ENCODE results near the gene RPAIN.
A peak's percentile ranks its signal among the peaks of the same experiment; 100 is the strongest.

The RPAIN gene, protein sequence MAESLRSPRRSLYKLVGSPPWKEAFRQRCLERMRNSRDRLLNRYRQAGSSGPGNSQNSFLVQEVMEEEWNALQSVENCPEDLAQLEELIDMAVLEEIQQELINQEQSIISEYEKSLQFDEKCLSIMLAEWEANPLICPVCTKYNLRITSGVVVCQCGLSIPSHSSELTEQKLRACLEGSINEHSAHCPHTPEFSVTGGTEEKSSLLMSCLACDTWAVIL

DNA sequence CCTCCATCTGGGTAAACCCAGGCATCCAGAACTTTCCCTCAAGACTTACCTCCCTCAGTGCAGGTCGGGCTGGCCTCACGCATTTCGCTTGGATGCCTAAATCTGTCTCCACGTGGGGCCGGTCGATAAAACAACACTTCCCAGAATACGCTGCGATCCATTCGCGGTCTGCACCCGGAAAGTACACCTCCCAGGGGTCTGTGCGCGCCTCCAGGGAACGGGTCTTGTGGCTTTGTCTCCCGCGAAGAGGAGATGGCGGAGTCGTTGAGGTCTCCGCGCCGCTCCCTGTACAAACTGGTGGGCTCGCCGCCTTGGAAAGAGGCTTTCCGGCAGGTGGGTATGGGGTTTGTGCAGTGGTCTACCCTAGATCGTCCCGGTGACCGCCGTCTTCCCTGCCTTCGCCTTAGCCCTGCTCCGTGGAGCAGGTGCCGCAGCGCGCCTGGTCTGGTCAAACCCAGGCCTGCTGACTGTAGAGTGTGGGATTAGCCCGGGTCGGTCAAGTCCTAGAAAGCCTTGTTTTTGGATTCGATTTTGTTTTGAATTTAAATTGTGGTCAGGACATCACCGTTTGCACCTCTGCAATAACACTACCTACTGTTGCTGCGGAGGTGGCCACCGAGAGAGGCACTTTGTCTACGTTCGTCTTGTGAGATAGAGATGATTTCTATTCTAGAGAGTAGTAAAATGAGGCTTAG lies at the start of gene RPAIN:
Gene RPAIN, plus strand, starts transcription at position 224 of the 695 bp plus-strand sequence. Its CDS starts 29 bp downstream, at position 253.
- DNase-seq (ENCODE audit: low spot score): peak; percentile 88

DNA sequence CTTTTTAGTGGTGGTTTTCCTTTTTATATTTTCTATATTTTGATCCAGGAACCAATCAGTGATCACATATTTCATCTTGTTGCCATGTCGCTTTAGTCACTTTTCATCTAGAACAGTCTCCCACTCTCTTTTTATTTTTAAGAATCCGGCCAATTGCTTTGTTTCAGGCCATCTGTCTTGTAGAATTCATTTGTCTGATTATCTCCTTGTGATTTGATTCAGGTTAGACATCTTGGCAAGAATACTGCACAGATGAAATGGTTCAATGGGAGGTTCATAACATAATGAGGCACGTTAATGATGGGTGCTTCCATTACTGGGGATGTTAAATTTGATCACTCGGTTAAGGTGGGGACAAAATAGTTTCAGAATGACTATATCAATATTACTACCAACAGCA lies 49.6 kb upstream of the RPAIN start:
- no peak for DNase-seq (ENCODE audit: low spot score)

DNA sequence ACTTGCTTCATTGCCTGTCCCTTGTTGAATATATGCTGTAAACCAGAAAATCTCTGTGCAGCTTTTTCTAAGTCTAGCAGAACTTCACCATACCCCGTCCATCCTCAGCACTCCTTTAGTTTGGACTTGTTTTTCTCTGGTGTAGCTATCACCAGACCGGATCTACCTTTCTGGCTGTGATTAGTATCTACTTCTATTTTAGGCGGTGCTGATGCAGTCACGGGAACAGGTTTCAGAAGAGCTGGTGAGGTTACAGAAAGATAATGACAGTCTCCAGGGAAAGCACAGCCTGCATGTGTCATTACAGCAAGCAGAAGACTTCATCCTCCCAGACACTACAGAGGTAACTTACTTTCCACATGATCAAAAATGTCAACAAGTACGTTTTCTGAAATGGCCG lies 46.9 kb upstream of the RPAIN start:
- no peak for DNase-seq (ENCODE audit: low spot score)

DNA sequence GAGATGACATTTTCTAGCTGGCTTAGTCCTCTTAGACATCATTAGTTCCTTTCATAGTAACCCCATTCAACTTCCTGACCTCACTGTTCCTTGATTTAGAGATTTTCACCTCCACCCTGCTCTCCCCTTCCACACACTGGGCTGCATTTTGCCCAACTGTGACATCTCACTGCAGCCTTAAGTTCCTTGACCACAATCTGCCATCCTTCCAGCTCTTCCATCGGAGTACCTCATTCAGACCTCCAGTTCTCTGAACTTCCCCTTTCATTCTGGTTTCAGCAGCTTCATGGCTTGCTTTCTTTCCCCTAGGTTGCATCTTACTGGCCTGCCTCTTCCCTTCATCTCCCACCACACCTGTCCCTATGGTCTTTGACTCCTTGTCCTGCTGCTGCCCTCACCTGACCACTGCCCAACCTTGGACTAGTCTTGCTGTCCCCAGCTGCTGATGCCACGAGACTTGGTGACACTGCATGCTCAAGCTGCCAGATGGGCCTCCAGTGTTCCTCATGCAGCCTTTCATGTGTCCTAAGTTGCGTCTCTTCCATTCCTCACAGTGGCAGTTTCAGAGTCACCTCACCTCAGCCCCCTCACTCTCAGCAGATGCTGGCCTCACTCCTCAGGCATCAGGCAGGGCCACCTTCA lies 41.3 kb upstream of the RPAIN start:
- DNase-seq (ENCODE audit: low spot score): no peak

DNA sequence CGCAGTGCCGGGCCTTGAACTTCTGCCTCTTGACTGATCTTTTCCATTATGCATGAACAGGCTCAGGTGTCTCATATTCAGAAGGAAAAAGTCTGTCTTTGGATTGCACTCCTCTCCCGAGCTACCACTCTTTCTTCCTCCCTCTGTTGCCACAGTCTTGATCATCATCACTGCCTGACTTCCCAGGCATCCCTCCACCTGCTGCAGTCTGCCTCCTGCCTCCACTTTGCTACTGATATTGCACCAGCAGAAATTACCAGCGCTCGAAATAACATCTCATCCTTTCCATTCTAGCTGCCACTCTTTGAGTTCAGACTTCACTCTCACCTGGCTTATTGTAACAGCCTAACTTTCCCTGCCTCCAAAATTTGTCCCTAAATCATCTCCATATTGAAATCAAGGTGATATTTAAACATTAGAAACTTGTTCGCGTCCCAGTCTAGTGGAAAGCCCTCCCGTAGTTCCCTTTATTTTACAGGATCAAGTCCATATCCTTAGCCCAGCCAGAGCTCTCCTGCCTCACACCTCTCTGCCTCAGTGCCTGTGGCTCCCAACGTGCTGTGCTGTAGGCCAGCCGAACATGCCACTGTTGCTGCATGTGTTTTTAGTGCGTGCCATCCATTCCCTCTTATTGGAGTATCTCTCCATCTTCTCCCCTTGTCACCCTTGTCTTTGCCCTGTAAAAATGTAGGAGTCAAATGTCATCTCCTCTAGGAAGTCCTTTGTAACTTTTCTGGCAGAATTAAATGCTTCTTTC lies 40.5 kb upstream of the RPAIN start:
- no peak for DNase-seq (ENCODE audit: low spot score)

DNA sequence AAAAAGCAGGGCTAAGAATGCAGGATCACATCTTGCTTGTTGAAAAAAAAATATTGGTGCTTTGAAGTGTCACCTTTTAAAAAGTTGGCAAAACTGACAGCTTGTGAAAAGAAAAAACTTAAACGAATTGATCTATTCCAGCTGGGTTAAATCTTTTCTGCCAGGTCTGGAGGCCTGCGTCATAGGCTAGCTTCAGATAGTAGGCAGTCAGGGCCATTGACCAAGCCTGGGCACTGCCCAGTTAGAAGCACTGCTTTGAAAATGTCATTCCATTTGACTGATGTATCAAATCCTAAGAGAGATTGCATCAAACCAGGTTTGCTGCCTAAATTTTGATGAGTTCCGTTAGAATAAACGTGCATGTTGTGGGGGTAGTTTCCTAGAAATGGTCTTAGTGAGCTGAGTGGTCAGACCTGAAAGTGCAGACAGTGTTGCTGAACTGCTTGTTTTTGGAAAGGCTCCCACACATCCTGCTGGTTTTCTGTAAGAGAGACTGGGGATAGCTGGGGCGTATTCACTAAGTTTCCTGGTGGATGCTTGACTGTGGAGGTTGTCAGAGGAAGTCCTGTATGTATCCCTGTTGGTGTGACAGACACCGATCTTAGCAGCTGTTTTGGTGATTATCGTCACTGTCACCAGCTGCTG lies 39.4 kb upstream of the RPAIN start:
- DNase-seq (ENCODE audit: low spot score): peak; percentile 20

DNA sequence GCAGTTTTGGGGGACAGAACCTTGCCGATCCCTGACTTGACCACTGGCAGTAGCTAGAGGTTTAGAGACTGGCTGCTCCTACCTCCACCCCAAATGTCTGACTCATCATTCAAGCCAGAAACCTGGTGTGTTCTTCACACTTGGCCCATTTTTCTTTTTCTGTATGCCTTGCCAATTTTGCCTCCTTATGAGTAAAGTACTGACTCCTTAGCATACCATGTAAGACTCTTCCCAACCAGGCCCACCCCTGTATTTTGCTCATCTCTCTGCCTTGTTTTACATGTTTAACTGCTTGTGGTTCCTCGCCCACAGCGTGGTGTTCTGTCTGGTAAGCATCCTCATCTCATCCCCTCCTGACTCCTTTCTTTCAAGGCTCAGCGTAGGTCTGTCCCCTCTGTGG lies 38.4 kb upstream of the RPAIN start:
- DNase-seq (ENCODE audit: low spot score): peak; percentile 22

DNA sequence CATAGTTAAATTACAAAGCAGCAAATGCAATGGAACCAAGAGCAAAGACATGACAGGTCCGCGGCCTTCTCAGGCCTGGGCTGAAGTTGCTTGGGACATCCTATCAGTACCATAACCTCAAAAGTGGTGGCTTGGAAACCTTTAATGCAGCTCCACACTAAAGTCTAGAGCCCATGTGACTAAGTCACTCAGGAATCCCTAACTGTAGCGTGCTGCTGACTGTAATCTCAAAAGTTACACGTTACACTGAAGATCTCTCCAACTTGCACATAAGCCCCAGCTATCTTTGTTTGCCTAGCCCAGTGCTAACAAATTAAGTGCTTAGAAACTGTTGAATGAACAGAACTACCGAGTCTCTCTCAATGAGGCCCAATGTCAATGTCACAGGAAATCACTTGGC lies 28.3 kb upstream of the RPAIN start:
- DNase-seq (ENCODE audit: low spot score): no peak

DNA sequence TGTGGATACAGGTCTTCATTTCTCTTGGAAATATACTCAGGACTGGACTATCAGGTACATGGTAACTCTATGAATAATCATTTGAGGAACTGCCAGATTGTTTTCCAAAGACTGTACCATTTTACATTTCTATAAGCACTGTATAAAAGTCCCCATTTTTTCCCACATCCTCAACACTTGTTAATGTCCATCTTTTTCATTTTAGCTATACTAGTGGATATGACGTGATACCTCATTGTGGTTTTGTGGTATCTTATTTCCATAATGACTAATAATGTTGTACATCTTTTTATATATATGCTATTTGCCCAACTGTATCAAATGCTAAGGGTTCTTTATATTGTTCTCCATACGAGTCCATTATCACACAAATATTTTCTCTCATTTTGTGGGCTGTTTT lies 23.4 kb upstream of the RPAIN start:
- no peak for DNase-seq (ENCODE audit: low spot score)

DNA sequence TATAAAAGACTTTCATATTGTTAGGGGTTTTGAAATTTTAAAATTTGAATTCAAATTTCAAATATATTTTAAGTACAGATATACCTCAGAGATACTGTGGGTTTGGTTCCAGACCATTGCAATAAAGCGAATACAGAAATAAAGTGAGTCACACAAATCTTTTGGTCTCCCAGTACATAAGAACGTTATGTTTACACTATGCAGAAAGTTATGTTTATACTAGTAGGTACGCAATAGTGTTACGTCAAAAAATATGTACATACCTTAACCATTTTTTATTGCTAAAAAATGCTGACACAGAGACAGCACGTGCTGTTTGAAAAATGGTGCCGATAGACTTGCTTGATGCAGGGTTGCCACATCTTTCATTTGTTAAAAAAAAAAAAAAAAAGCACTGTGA lies 20.2 kb upstream of the RPAIN start:
- no peak for DNase-seq (ENCODE audit: low spot score)

DNA sequence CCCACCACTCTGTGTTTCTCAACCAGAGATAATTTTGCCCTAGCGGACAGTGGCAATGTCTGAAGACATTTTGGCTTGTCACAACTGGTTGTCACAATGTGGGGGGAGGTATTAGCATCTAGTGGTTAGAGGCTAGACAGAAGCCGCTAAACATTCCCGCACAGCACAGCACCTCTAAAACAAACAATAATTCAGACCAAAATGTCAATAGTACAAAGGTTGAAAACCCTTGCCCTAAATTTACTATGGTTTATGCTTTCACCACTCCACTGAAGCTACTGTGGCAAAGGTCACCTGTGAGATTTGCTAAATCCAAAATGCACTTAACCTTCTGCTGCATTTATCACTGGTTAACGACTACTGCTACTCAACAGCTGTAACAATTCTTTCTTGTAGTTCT lies 14.6 kb upstream of the RPAIN start:
- DNase-seq (ENCODE audit: low spot score): no peak

DNA sequence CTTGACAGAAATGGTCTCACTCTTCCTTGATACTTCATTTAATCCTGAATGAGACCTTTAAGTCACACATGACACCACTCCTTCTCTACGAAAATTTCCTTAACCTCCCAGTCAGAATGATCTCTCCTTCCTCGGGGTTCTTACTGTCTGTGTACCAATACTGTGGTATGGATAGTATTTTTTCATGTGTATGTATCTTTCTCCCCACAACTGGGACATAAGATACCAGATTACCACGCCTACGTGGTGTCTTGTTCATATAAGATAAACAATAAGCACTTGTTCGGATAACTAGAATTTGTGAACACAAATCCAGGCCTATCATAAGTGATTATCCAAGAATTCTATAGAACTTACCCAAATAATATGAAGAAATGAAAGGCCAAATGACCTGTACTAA lies 11.8 kb upstream of the RPAIN start:
- DNase-seq (ENCODE audit: low spot score): no peak

DNA sequence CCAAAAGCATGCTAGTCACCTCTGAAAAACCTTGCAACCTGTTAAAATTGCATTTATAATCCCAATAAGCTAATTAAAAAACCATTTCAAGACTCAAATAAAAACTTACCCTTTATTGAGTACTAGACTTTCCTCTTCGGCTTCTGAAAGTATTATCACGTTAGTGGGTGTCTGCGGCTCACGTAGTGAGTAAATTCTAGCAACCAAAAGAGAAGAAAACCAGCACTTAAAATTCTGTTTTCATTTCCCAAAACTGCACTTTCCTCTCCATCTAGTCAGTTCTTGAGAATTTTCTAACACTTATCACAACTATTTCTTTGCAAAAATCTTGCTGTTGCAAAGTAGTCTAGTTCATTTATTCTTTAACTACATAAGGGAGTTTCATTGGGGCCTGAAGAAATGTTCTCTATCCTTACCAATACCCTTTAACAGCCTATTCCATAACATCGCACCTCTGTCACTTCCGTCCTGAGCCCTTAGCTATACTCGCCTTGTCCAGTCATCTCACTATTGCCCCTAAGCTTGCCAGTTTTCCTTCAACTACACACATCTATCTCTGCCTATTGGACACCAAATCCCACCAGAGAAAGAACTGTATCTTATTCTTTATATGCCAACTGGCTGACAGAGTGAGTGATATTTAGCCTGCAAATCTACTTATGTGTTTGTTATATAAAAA lies 9.2 kb upstream of the RPAIN start:
- no peak for DNase-seq (ENCODE audit: low spot score)

DNA sequence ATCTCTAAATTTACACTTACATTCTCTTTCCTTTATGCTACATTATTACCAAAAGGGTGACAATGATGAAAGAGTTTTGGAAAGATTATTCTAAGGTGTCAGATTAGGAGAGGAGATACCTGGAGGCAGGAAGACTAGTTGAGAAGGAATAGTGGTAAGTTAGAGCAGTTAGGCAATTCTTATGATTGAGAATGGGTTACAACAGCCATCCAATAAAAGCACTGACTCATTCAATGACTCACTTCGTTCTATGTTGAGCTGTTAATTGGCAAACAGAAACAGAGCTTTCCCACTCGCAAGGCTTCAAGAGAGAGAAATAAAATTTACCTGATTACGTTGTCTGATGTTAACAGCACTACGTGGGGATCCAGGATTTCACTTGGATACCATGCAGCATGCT lies 6.3 kb upstream of the RPAIN start:
- DNase-seq (ENCODE audit: low spot score): peak; percentile 82

DNA sequence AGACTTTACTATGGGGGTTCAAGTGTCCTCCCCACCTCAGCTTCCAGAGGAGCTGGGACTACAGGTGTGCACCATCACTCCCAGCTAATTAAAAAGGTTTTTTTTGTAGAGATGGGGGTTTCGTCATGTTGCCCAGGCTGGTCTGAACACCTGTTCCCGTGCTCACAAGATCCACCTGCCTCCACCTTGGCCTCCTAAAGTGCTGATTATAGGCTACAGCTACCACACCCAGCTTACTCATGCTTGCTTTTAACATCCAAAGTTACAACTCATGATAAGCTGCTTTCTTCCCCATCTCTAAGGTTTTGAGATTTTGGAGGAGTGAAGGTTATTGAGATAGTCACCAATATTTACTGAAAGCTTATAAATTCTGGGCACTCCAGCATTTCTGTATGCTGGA lies 3.1 kb upstream of the RPAIN start:
- DNase-seq (ENCODE audit: low spot score): no peak

DNA sequence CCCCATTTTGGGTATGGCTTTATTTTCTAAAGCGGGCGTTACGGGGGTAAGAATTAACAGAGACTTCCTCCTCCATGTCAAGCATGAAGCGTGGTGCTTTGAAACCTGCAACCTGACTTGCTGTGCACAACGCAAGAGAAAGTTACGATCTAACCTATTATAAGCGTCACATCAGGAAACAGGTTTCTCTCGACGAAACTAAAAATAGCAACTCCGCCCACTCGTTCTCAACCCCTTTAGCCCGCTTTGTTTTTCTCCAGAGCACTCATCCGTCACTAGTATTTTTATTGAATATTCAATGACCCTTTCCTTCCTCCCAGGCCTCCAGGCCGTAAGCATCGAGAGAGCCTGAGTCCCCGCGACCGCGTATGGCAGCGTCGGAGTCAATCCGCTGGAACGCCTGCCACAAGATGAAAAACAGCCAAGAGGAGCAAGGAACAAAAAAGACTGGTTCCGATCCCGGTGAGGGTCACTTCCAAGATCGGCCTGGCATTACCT lies 1.1 kb upstream of the RPAIN start:
- peak; percentile 18 for DNase-seq (ENCODE audit: low spot score)

DNA sequence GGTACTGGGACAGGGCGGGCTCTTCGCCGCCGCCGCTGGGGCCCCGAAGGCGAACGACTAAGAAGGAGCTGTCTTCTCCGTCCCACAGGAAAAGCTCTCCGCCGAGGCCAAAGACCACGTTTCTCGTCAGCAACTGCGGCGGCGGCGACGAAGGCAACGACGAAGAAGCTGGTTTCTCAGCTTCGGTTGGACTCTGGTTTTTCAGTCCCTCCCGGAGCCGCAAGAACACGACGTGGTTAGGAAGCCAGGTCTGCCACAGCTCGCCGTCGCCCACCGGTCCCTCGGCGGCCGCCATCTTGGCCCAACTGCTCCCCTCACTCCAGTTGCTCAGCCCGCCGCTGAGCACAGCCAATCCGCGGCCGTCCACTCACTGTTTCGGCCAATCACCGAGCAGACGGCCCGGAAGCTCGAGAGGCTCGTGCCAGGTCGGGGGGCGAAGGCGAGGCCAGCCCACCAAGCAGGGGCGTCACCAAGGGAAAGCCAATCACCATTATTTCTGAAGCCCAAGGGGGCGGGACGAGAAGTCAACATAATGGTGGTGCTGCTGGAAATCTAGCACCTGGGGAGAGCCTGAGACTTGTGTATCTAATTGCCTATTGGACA lies 525 bp upstream of the RPAIN start, which contains the start of gene NUP88:
Gene NUP88, minus strand, starts transcription at position 307 of the 603 bp plus-strand sequence. Its CDS starts 12 bp downstream, at position 295.
- DNase-seq (ENCODE audit: low spot score): peak; percentile 99

DNA sequence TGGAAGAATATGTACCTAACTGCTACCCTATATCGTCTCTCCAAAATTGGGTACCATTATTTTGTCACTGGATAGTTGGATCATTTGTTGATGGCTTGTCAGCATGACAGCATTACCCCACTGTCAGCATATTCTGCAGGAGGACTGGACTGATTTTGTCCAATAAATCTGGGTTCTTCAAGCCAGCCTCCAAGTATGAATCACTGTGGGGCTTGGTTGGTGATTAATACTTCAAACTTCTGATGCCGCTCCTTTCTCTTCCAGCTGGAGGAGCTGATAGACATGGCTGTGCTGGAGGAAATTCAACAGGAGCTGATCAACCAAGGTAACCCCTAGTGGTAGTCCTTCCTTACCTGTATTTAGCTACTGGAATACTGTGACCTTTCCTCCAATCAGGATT lies 2.5 kb downstream of the RPAIN start:
- peak; percentile 68 for DNase-seq (ENCODE audit: low spot score)

DNA sequence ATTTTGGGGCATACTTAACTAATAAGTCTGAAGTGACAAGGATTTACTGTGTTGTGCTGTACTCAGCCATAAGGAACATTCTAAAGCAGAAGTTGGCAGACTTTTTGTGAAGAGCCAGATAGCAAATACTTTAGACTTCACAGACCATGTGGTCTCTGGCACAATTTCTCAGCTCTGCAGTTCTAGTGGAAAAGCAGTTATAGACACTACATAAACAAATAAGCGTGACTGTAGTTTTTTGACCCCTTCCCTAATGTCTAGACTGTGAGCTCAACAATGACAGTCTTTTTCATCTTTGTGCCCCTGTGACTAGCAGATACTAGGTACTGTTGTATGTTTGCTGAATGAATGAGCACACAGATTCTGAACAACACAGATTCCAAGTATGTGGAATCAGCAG lies 4.9 kb downstream of the RPAIN start:
- no peak for DNase-seq (ENCODE audit: low spot score)

DNA sequence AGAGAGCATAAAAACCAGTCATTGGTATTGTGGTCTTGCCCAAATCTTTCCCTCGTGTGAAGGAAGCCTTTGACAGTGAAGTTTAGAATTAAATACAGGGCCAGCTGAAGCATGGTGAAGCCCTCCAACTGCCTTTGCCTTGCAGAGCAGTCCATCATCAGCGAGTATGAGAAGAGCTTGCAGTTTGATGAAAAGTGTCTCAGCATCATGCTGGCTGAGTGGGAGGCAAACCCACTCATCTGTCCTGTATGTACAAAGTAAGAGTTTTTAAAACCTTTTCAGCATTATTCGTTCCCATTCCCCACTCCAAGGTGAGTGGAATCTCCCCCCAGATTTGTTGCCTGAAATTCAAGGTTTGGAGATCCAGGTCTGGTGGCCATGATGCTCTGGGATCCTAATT lies 5.8 kb downstream of the RPAIN start:
- DNase-seq (ENCODE audit: low spot score): no peak

Data from GM03348 (cell line).